ENCODE data around the gene SP110. TPM values are rescaled to one million over a fixed set of nuclear protein-coding genes. Genes with fewer than 3 reads are reported as not detected.

The SP110 gene
- total and polyA plus RNA-seq, 2 donors: 17.6 to 32.0 TPM

- 94% methylated on average over 11 of the region's 11 CpGs for WGBS
- Histone ChIP-seq H3K36me3 (ENCODE audit: insufficient read depth) (peaks cover 2% of the 10 kb centered on the region), H3K4me1 (ENCODE audit: insufficient read depth) (no peaks in the 10 kb centered on the region), H3K4me3 (ENCODE audit: low read depth, low read length) (no peak overlapping the region), H3K27ac (ENCODE audit: low read depth) (no peak overlapping the region)
- no peak for DNase-seq (ENCODE audit: extremely low spot score)
Measured at GRCh38 chr2:230172852-230173251, 46.9 kb downstream of the SP110 start.

GRCh38 chr2:230172156-230172555, 47.6 kb downstream of the SP110 start:
- no peak for DNase-seq (ENCODE audit: extremely low spot score)
- H3K36me3 ChIP-seq (ENCODE audit: insufficient read depth): peaks cover 2% of the 10 kb centered on the region

DNA sequence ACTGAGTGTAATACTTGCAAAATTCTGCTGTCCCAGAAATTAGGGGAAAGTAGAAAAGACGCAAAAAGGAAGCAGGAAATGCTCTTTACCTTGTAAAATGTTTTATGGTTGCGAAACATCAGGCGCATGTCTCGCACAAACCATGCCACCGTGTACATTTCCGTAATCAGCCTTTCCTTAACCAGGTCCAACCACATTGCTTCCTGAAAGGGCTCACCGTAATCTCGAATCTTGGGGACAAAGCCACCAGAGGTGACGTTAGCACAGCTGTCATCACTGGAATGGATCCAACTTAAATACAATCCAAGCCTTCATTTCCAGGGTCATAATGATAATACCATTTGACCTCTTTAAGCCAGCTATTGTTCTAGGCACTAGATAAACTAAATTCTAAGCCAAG, 49.3 kb downstream of the SP110 start:
- Histone ChIP-seq H3K27ac (ENCODE audit: low read depth) (no peak overlapping the region), H3K36me3 (ENCODE audit: insufficient read depth) (no peaks in the 10 kb centered on the region), H3K4me1 (ENCODE audit: insufficient read depth) (no peaks in the 10 kb centered on the region), H3K4me3 (ENCODE audit: low read depth, low read length) (peak overlapping the region; percentile 2)
- no peak for DNase-seq (ENCODE audit: extremely low spot score)
- WGBS: 40% methylated on average over 9 of the region's 9 CpGs

More at GRCh38 chr2:230172156-230172555, 47.6 kb downstream of the SP110 start:
- Histone ChIP-seq H3K4me1 (ENCODE audit: insufficient read depth) (no peaks in the 10 kb centered on the region), H3K27ac (ENCODE audit: low read depth) (no peak overlapping the region), H3K4me3 (ENCODE audit: low read depth, low read length) (no peak overlapping the region)
- WGBS: 95% methylated on average over 4 of the region's 4 CpGs

GRCh38 chr2:230166557-230167170, 53.1 kb downstream of the SP110 start:
- Histone ChIP-seq H3K4me3 (ENCODE audit: low read depth, low read length) (no peak overlapping the region), H3K36me3 (ENCODE audit: insufficient read depth) (no peaks in the 10 kb centered on the region), H3K27ac (ENCODE audit: low read depth) (no peak overlapping the region), H3K4me1 (ENCODE audit: insufficient read depth) (no peaks in the 10 kb centered on the region)
- 80% methylated on average over 2 of the region's 2 CpGs for WGBS
- no peak for DNase-seq (ENCODE audit: extremely low spot score)

DNA sequence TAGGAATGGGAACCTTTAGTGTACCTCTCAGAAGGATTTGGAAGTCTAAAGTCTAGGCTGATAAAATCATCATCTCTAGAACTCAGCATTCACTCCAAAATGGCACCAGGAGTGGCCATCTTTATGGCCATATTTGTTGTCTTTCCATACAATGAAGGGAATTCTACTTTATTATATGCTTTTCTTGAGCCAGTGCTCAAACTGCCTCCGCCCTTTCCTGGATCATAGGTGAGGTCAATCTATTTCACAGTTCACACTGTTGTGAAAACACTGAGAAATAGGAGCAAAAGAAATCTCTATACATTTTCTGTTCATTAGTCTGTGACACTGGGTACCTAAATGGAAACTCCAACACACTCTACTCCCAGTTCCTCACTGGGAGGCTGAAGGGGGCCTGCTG, 55.6 kb downstream of the SP110 start:
- 96% methylated on average over 1 of the region's 1 CpG for WGBS
- Histone ChIP-seq H3K4me1 (ENCODE audit: insufficient read depth) (no peaks in the 10 kb centered on the region), H3K27ac (ENCODE audit: low read depth) (no peak overlapping the region), H3K36me3 (ENCODE audit: insufficient read depth) (no peaks in the 10 kb centered on the region), H3K4me3 (ENCODE audit: low read depth, low read length) (no peak overlapping the region)
- no peak for DNase-seq (ENCODE audit: extremely low spot score)

GRCh38 chr2:230162981-230163380, 56.8 kb downstream of the SP110 start:
- 39% methylated on average over 5 of the region's 5 CpGs for WGBS
- Histone ChIP-seq H3K36me3 (ENCODE audit: insufficient read depth) (no peaks in the 10 kb centered on the region), H3K4me3 (ENCODE audit: low read depth, low read length) (no peak overlapping the region), H3K27ac (ENCODE audit: low read depth) (no peak overlapping the region), H3K4me1 (ENCODE audit: insufficient read depth) (no peaks in the 10 kb centered on the region)
- no peak for DNase-seq (ENCODE audit: extremely low spot score)

DNA sequence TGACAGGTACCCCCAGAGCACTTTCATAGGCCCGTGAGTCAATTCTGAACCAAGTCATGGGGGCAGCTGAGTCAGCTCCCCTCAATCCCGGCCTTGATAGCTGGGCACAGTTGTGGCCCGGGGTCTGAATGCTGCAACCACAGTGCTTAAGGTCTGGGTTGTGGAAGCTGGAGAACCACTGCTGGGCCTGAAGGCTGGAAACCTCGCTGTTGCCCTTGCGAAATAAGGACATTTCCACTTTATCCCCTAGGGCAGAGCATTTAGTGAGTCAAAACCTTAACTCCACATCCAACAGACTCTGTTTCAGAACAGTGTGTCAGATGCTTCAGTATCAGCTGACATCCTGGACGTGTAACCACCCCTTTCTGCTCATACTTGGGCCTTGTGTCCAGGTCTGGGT, 58.6 kb downstream of the SP110 start:
- no peak for DNase-seq (ENCODE audit: extremely low spot score)
- no peak overlapping the region for H3K27ac ChIP-seq (ENCODE audit: low read depth)
- H3K36me3 ChIP-seq (ENCODE audit: insufficient read depth): no peaks in the 10 kb centered on the region
- no peaks in the 10 kb centered on the region for H3K4me1 ChIP-seq (ENCODE audit: insufficient read depth)
- no peak overlapping the region for H3K4me3 ChIP-seq (ENCODE audit: low read depth, low read length)
- WGBS: 92% methylated on average over 6 of the region's 6 CpGs

GRCh38 chr2:230160112-230160660, 59.6 kb downstream of the SP110 start:
- H3K27ac ChIP-seq (ENCODE audit: low read depth): no peak overlapping the region
- DNase-seq (ENCODE audit: extremely low spot score): no peak
- no peaks in the 10 kb centered on the region for H3K4me1 ChIP-seq (ENCODE audit: insufficient read depth)
- WGBS: 44% methylated on average over 11 of the region's 11 CpGs
- H3K4me3 ChIP-seq (ENCODE audit: low read depth, low read length): no peak overlapping the region
- no peaks in the 10 kb centered on the region for H3K36me3 ChIP-seq (ENCODE audit: insufficient read depth)

DNA sequence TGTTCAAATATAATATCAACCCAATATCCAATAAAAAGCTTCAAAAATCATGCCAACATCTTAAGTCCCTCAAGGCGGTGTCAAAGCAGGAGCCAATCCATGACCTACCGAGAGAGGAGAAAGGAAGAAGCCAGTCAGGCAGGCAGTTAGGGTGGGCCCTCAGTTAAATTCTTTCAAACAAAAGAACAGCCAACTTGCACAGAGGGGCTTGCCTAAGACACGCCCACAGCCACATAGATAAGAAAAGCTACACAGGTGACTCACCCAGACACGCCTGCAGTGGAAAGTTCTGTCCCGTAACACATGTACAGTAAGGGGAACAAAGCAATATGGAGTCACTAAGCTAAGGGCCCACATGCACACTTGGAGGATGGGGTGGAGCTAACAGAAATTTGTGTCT, 61.3 kb downstream of the SP110 start:
- 96% methylated on average over 5 of the region's 5 CpGs for WGBS
- DNase-seq (ENCODE audit: extremely low spot score): no peak

GRCh38 chr2:230156782-230157699, 62.7 kb downstream of the SP110 start:
- 87% methylated on average over 25 of the region's 25 CpGs for WGBS
- H3K27ac ChIP-seq (ENCODE audit: low read depth): no peak overlapping the region
- no peak for DNase-seq (ENCODE audit: extremely low spot score)

More for the DNA sequence above, 61.3 kb downstream of the SP110 start:
- Histone ChIP-seq H3K4me3 (ENCODE audit: low read depth, low read length) (no peak overlapping the region), H3K4me1 (ENCODE audit: insufficient read depth) (no peaks in the 10 kb centered on the region), H3K27ac (ENCODE audit: low read depth) (no peak overlapping the region), H3K36me3 (ENCODE audit: insufficient read depth) (no peaks in the 10 kb centered on the region)

GRCh38 chr2:230155359-230155758, 64.4 kb downstream of the SP110 start:
- no peaks in the 10 kb centered on the region for H3K36me3 ChIP-seq (ENCODE audit: insufficient read depth)
- H3K4me1 ChIP-seq (ENCODE audit: insufficient read depth): no peaks in the 10 kb centered on the region
- 87% methylated on average over 7 of the region's 7 CpGs for WGBS
- no peak overlapping the region for H3K27ac ChIP-seq (ENCODE audit: low read depth)
- no peak for DNase-seq (ENCODE audit: extremely low spot score)
- H3K4me3 ChIP-seq (ENCODE audit: low read depth, low read length): no peak overlapping the region

More at GRCh38 chr2:230156782-230157699, 62.7 kb downstream of the SP110 start:
- Histone ChIP-seq H3K4me3 (ENCODE audit: low read depth, low read length) (no peak overlapping the region), H3K36me3 (ENCODE audit: insufficient read depth) (no peaks in the 10 kb centered on the region), H3K4me1 (ENCODE audit: insufficient read depth) (no peaks in the 10 kb centered on the region)

DNA sequence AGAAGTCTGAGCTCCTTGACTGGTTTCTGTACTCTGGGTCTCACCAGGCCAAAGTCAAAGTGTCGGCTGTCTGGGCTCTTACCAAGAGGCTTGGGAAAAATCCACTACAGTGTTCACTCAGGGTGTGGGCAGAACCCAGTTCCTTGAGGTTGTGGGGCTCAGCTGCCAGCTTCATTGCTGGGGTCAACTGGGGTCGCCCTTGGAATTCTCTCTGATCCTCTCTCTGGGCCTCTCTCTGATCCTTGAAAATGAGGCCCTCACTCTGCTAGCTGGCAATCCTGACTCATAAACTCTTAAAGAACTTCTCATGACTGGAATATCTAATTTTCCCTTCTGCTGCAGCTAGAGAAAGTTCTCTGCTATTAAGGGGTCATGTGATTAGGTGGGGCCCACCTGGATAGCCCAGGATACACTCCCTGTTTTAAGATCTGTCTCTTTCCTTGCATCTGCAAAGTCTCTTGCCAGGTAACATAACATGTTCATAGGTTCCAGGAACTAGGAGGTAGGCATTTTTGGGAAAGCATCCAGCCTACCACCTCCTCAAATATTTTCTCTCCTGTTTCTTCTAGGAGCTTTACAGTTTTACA, 66.3 kb downstream of the SP110 start:
- no peak for DNase-seq (ENCODE audit: extremely low spot score)
- no peak overlapping the region for H3K27ac ChIP-seq (ENCODE audit: low read depth)
- no peak overlapping the region for H3K4me3 ChIP-seq (ENCODE audit: low read depth, low read length)
- no peaks in the 10 kb centered on the region for H3K4me1 ChIP-seq (ENCODE audit: insufficient read depth)
- WGBS: 71% methylated on average over 2 of the region's 2 CpGs
- H3K36me3 ChIP-seq (ENCODE audit: insufficient read depth): no peaks in the 10 kb centered on the region

- no peak overlapping the region for H3K4me3 ChIP-seq (ENCODE audit: low read depth, low read length)
- no peaks in the 10 kb centered on the region for H3K4me1 ChIP-seq (ENCODE audit: insufficient read depth)
- H3K36me3 ChIP-seq (ENCODE audit: insufficient read depth): no peaks in the 10 kb centered on the region
- H3K27ac ChIP-seq (ENCODE audit: low read depth): no peak overlapping the region
- WGBS: 98% methylated on average over 2 of the region's 2 CpGs
- no peak for DNase-seq (ENCODE audit: extremely low spot score)
Measured at GRCh38 chr2:230152334-230152733, 67.5 kb downstream of the SP110 start.

All from urinary bladder (tissue), 4 donors.